NCI-H1092 treated with DMSO at 0.1 percent for 48 hours (cell line): Measurements from ENCODE around the gene CCDC121.

ENCODE experiments used
- DNase-seq: peaks from one replicate; lab custom pipeline; 2025; lab: John Stamatoyannopoulos, UW

The CCDC121 gene

GRCh38 chr2:27582129-27582694 lies 46.6 kb downstream of the CCDC121 start:
- DNase-seq, result no peak

GRCh38 chr2:27581417-27582128 lies 47.2 kb downstream of the CCDC121 start:
- no peak for DNase-seq
